Measurements from ENCODE around the gene ELFN2. TPM values are rescaled to one million over a fixed set of nuclear protein-coding genes. Genes with fewer than 3 reads are reported as not detected.
A peak's percentile ranks its signal among the peaks of the same experiment; 100 is the strongest.

Gene ELFN2
- polyA plus RNA-seq, 3 donors: 0.01 TPM; not detected in 2

DNA sequence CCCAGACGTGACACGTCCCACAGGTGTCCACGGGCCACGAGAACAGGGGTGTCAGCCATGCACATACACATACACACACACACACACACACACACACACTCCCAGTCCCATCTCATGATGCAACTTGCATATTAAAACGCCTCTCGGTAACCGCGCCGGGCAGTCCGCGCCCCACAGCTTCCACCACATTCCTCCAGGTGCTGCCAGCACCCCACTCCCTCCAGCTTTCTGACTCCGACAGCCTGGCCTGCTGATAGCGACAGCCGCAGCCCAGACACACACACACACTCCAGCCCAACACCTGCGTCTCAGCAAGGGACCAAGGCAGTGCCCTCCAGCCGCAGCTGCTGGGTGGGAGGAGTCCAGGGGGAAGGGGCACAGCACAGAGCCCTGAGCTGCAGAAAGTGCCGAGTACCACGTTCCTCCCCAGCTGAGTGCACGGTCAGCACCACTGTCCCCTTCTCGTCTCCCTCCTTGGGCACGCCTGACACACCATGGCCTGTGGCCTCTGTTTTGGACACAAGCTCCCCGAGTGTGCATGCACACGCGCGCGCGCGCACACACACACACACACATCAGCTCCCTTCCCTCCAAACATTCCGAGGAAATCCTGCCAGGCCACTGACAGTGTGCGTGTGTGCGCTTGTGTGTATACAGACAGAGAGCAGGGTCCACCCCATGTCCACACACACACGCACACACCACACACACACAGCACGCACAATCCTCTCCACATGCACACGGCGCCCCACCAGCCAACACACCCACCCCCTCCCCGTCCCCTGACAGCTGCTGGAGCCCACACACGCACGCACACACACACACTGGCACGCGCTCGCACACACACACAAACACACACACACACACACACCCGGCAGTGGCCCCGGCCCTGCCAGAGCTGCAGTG is 1.2 kb downstream of the ELFN2 start:
- no peak for DNase-seq
- Mint-ChIP-seq H3K9me3 (peaks cover 0 to 15% (median 6%) of the 10 kb centered on the region in 7 donors), H3K27me3 (ENCODE audit: low read depth in 3 of 3) (peaks cover 64 to 76% (median 70%) of the 10 kb centered on the region in 3 donors), H3K4me3 (peak overlapping the region in 1 of 2 donors; percentile 84), H3K27ac (peak overlapping the region in 1 of 7 donors; percentile 82), H3K36me3 (peaks cover 0 to 8% of the 10 kb centered on the region in 2 donors), H3K4me1 (peaks cover 23% of the 10 kb centered on the region)
- Histone ChIP-seq H4K20me1 (ENCODE audit: insufficient read depth, low read length) (no peaks in the 10 kb centered on the region), H3K79me2 (ENCODE audit: insufficient read depth, low read length) (no peaks in the 10 kb centered on the region), H3K27me3 (ENCODE audit: control insufficient read depth in 2 of 2, insufficient read depth in 2 of 2, low read length in 2 of 2) (peaks cover 27 to 74% of the 10 kb centered on the region in 2 donors), H3K4me3 (replicated peaks in 1 of 3; ENCODE audit: low read depth in 2 of 3, low read length in 3 of 3) (no peak overlapping the region), H2AFZ (ENCODE audit: insufficient read depth, low read depth, low read length, poor library complexity, severe bottlenecking) (no peak overlapping the region), H3K36me3 (replicated peaks in 1 of 2; ENCODE audit: control insufficient read depth in 1 of 2, insufficient read depth in 2 of 2, low read length in 2 of 2) (no peaks in the 10 kb centered on the region), H3K4me1 (ENCODE audit: control insufficient read depth in 1 of 2, insufficient read depth in 2 of 2, low read length in 2 of 2) (peaks cover 11 to 19% of the 10 kb centered on the region in 2 donors), H3K9me3 (replicated peaks in 1 of 2; ENCODE audit: control insufficient read depth in 1 of 2, insufficient read depth in 1 of 2, low read length in 2 of 2) (peaks cover 0 to 14% of the 10 kb centered on the region in 2 donors), H3K4me2 (replicated peaks; ENCODE audit: extremely low read depth, low read length, poor library complexity, severe bottlenecking) (no peak overlapping the region), H3K9ac (ENCODE audit: insufficient read depth, low read length, poor library complexity, severe bottlenecking) (no peak overlapping the region), H3K27ac (ENCODE audit: low read depth in 1 of 2, low read length in 2 of 2) (no peak overlapping the region)
- 51% methylated on average over 39 of the region's 43 CpGs for WGBS (ENCODE audit: insufficient coverage)
- no peak for TF ChIP-seq CTCF (IDR thresholded peaks at IDR 0.05)
- intact Hi-C loops (cut with micrococcal nuclease): no loop called here

DNA sequence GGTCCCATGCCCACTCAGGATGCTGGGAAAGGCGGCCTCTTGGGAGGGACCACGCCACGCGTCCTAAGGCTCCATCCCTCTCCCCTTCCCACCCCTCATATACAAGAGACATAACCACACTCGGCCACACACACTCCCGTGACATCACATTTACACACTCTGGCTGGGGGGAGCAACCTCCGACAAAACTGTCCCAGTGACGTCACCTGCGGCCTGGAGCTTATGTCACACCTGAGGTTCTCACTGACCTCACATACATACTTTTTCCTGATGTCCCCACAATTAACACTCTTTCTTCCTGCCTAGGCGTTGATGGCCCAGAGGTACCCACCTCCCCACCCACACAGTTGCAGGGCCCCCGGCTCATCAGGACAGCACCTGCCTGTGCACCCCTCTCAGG is 1.9 kb downstream of the ELFN2 start:
- Histone ChIP-seq H3K9ac (ENCODE audit: insufficient read depth, low read length, poor library complexity, severe bottlenecking) (no peak overlapping the region), H3K4me1 (ENCODE audit: control insufficient read depth in 1 of 2, insufficient read depth in 2 of 2, low read length in 2 of 2) (peaks cover 17 to 26% of the 10 kb centered on the region in 2 donors), H2AFZ (ENCODE audit: insufficient read depth, low read depth, low read length, poor library complexity, severe bottlenecking) (no peak overlapping the region), H3K27ac (ENCODE audit: low read depth in 1 of 2, low read length in 2 of 2) (no peak overlapping the region), H3K9me3 (replicated peaks in 1 of 2; ENCODE audit: control insufficient read depth in 1 of 2, insufficient read depth in 1 of 2, low read length in 2 of 2) (peaks cover 0 to 14% of the 10 kb centered on the region in 2 donors), H3K4me3 (replicated peaks in 1 of 3; ENCODE audit: low read depth in 2 of 3, low read length in 3 of 3) (no peak overlapping the region), H3K79me2 (ENCODE audit: insufficient read depth, low read length) (no peaks in the 10 kb centered on the region), H3K4me2 (replicated peaks; ENCODE audit: extremely low read depth, low read length, poor library complexity, severe bottlenecking) (no peak overlapping the region), H4K20me1 (ENCODE audit: insufficient read depth, low read length) (no peaks in the 10 kb centered on the region), H3K36me3 (replicated peaks in 1 of 2; ENCODE audit: control insufficient read depth in 1 of 2, insufficient read depth in 2 of 2, low read length in 2 of 2) (no peaks in the 10 kb centered on the region), H3K27me3 (ENCODE audit: control insufficient read depth in 2 of 2, insufficient read depth in 2 of 2, low read length in 2 of 2) (peaks cover 29 to 79% of the 10 kb centered on the region in 2 donors)
- WGBS (ENCODE audit: insufficient coverage): 93% methylated on average over 11 of the region's 11 CpGs
- Mint-ChIP-seq H3K4me3 (peak overlapping the region in 1 of 2 donors; percentile 84), H3K36me3 (peaks cover under 1 to 10% of the 10 kb centered on the region in 2 donors), H3K27ac (no peak overlapping the region), H3K9me3 (peaks cover 0 to 19% (median 7%) of the 10 kb centered on the region in 7 donors), H3K27me3 (ENCODE audit: low read depth in 3 of 3) (peaks cover 66 to 79% (median 75%) of the 10 kb centered on the region in 3 donors), H3K4me1 (peaks cover 30% of the 10 kb centered on the region)
- TF ChIP-seq CTCF (IDR thresholded peaks at IDR 0.05): no peak
- intact Hi-C loops (cut with micrococcal nuclease): no loop called here
- no peak for DNase-seq
